ENCODE data around the gene MGAT5.

MGAT5 gene, protein sequence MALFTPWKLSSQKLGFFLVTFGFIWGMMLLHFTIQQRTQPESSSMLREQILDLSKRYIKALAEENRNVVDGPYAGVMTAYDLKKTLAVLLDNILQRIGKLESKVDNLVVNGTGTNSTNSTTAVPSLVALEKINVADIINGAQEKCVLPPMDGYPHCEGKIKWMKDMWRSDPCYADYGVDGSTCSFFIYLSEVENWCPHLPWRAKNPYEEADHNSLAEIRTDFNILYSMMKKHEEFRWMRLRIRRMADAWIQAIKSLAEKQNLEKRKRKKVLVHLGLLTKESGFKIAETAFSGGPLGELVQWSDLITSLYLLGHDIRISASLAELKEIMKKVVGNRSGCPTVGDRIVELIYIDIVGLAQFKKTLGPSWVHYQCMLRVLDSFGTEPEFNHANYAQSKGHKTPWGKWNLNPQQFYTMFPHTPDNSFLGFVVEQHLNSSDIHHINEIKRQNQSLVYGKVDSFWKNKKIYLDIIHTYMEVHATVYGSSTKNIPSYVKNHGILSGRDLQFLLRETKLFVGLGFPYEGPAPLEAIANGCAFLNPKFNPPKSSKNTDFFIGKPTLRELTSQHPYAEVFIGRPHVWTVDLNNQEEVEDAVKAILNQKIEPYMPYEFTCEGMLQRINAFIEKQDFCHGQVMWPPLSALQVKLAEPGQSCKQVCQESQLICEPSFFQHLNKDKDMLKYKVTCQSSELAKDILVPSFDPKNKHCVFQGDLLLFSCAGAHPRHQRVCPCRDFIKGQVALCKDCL

GRCh38 chr2:134253804-134254203 is at the start of gene MGAT5:
Gene MGAT5 (plus strand): TSS chr2:134254072. CDS start chr2:134254404, 332 bp downstream.
- no peak for DNase-seq (ENCODE audit: low read depth)

- no peak for DNase-seq (ENCODE audit: low read depth)
Observed at GRCh38 chr2:134205087-134205486, 48.8 kb upstream of the MGAT5 start.

DNA sequence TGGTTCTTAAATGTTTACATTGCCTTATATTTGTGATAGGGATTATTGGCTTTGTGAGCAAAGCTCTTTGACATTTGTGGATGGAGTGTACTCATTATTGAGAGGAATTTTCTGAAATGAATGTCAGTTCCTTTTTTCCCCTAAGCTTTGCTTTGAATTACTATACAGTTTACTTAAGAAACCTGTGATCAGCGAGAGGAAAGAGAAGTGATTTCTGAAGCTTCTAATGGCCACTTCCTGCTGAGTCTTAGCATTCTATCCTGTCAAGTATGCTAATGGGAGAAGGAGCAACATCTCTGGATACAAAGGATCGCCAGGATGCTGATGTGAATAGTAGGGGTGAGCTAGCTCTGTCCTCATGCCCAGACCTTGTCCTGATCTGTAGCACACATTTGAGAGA is 47.8 kb upstream of the MGAT5 start:
- no peak for DNase-seq (ENCODE audit: low read depth)

DNA sequence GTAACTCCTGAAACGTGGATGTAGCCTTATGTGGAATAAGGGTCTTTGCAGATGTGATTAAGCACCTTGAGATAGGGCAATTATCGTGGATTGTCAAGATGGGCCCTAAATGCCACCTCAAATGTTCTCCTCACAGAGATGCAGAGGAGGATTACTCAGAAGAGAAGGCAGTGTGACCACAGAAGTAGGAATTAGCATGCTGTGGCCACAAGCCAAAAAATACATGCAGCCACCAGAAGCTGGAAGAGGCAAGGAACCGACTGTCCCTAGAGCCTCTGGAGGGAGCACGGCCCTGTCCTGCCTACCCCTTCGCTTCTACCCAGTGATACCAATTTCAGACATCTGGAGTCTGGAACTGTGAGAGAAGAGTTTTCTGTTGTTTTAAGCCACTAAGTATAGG is 47.3 kb upstream of the MGAT5 start:
- no peak for DNase-seq (ENCODE audit: low read depth)

- peak; percentile 44 for DNase-seq (ENCODE audit: low read depth)
Observed at GRCh38 chr2:134207589-134208209, 46.2 kb upstream of the MGAT5 start.

DNA sequence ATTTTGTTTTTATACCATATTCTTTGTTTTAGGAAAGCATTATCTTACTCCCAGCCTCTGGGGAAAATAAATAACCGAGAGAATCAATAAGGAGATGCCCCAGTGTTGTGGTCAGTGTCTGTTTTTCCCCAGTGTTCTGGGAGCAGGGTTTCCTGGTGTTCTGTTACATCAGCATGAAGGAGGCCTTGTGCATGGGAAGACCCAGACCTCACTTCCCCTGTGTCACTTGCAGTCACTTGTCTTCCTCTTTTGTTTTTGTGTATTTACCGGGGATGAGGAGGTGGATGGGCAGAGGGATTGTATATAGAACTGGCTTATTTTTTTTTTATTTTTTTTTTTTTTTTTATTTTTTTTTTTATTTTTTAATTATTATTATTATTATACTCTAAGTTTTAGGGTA is 45.0 kb upstream of the MGAT5 start:
- no peak for DNase-seq (ENCODE audit: low read depth)

GRCh38 chr2:134212746-134213145 is 41.1 kb upstream of the MGAT5 start:
- DNase-seq (ENCODE audit: low read depth) = no peak

- no peak for DNase-seq (ENCODE audit: low read depth)
Observed at GRCh38 chr2:134216152-134216829, 37.6 kb upstream of the MGAT5 start.

- no peak for DNase-seq (ENCODE audit: low read depth)
Observed at GRCh38 chr2:134217351-134217750, 36.5 kb upstream of the MGAT5 start.

DNA sequence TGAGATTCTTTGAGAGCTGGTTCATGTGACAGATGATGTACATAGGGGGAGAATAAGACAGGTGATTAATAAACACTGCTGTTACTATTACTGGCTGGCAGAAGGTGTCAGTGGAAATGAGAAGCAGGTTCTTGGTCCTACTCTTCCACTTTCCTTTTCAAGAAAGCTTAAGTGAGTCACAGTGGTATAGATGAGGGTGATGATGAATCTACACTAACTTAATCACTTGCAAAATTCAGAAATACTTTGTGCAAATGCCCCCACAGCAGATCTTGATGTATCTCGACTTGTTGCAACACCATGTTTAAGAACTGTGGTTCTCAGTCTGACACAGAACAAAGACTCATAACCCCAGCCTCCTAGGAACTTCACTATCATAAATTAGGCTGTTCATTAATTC is 35.9 kb upstream of the MGAT5 start:
- DNase-seq (ENCODE audit: low read depth) = peak; percentile 41

GRCh38 chr2:134218414-134218813 is 35.5 kb upstream of the MGAT5 start:
- no peak for DNase-seq (ENCODE audit: low read depth)

GRCh38 chr2:134218930-134219658 is 34.8 kb upstream of the MGAT5 start:
- DNase-seq (ENCODE audit: low read depth) = no peak

DNA sequence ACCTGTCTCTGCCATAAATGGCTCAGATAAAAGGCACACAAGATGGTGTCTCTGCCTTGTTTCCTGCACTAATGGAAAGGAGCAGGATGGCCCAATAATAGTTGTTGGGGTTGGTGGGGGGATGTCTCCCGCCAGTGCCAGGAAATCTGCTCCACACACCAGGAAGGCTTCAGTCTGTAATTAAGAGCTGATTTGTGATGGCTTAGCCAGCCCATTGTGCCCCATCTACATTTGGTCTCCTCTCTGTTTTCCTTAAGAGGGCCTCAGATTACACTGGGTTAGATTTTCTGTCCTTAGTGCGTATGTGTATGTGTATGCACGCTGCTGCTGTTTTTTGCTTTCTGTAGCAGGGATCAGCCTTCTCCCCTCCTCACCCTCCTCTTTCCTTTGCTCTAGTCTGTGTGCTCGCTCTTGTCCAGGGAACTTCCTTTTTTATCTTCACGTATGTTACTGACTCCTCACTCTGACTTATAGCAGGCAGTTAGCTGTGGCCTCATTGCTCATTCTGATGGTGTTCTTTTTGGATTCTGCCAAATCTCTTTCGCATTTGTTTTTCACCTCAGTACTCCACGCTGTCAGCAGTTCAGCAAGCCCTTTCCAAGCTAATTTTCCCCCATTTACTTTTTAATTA is 33.4 kb upstream of the MGAT5 start:
- DNase-seq (ENCODE audit: low read depth) = no peak

DNA sequence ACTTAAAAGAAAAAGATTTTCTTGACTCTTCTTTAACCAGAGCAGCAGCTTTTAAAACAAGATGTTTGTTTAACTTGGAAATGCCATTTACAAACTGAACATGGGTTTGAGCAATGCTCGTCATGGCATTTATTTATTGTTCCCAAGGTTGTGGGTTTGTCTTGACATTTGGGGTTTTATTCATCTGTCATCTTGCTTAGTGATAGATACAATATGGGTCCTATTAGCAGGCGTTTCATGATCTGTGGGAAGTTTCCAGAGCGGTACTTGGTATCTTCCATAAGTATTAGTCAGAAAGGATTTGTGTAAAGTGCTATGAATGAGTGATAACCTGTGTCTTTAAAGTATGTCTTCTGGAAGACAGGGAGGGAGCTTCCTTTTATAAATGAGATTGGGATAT is 29.9 kb upstream of the MGAT5 start:
- no peak for DNase-seq (ENCODE audit: low read depth)

DNA sequence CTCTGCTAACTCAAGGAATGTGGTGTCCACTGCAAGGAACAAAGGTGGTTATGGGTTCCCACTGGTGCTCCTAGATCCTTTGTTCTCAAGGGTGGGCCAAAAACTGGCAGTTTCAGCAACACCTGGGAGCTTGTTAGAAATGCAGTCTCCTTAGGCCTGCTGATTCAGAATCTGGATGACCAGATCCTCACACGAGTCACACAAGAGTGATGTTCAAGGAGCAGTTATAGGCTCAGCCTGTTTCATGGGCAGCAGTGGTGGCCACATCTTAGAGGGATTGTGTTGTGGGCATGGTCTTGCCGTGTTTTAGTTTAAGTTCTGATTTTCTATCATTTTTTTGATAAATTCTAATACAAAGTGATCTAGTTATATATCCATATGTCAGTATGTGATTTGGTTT is 28.7 kb upstream of the MGAT5 start:
- no peak for DNase-seq (ENCODE audit: low read depth)

DNA sequence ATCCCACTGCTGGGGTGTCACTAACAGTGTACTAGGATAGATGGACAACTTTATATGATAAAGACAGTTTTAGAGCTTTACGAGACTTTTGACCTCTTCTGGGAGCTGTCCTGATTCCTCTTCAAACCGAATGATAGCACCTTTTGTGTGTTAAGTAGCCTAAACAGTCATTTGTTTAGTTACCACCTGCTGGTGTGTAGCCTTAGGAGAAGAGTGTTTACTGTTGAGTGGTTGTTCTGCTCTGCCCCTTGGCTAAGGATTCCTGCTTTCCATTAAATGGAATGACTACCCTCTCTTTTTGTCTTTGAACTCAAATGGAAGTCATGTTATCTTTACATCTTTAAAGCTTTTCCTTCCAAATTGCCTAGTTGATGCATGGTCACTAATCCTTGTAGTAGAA is 28.0 kb upstream of the MGAT5 start:
- no peak for DNase-seq (ENCODE audit: low read depth)

GRCh38 chr2:134226601-134227000 is 27.3 kb upstream of the MGAT5 start:
- DNase-seq (ENCODE audit: low read depth) = no peak

DNA sequence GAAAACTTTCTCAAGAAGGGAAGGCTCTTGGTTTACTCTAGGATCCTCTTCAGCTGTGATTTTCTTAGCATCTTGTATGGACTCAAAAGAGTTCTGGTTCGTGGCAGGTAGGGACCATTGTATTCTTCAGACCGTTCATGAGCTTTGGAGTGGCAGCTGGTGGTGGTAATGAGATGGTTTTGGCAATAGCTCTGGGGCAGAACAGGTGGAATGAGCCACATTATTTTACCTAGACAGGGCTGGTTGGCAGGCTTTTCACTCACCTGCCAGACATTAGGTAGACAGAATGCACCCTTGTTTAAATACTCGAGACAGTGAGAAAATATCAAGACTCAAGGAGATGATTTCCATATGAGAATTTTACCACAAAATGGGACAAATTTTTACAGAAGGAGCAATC is 26.2 kb upstream of the MGAT5 start:
- no peak for DNase-seq (ENCODE audit: low read depth)

DNA sequence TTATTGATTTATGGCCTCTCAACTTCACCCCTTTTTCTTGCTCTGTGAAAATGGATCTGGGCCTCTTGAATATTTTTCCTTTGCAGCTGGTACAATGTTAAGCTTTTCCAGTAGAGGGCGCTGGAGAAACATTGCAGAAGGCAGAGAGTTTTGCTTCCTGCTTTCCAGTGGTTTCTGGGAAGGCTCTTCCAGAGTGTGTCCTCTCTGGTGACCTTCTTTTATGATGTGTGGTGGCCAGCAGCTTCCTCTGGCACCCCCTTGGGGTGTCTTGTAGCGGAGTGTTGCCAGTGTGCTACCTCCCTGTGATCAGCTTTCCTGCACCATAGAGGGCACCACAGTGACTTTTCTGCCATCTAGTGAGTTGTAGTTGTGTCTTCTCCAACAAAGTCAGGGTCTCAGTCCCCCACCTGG is 25.4 kb upstream of the MGAT5 start:
- DNase-seq (ENCODE audit: low read depth) = no peak

DNA sequence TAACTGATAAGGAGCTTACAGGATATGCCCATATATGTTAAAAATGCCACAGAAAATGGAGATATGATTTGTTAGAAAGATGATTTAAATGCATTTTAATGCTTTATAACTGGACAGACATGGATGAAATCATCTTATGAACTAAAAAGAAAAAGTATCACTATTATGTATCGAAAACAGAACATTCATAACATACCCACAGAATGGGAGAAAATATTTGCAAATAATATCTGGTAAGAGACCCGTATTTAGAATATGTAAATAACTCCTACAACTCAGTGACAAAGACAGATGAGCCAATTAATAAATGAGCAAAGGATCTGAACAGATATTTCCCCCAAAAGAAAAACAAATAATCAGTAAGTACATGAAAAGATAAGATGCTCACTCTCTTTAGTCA is 24.3 kb upstream of the MGAT5 start:
- DNase-seq (ENCODE audit: low read depth) = no peak

DNA sequence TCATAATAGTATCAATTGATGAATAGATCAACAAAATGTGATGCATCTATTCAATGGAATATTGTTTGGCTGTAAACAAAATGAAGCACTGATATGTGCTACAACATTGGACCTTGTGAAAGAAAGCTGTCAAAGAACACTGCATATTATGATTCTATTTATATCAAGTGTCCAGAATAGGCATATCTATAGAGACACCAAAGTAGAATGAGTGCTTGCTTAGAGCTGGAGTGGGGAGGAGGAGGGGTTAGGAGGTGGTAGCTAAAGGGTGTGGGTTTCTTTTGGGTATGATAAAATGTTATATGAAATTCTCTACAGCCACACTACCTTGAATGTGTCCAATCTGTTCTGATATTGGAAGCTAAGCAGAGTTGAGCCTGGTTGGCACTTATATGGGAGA is 23.0 kb upstream of the MGAT5 start:
- no peak for DNase-seq (ENCODE audit: low read depth)
